Pancreas (tissue), 10 donors: ENCODE data around the gene MGA. TPM values are rescaled to one million over a fixed set of nuclear protein-coding genes. Genes with fewer than 3 reads are reported as not detected.
"Not testable (repeated sequence)": the region's sequence is repeated elsewhere in the genome, so short reads cannot be mapped to it uniquely, and the experiment has no call there.

Source experiments
- ATAC-seq, 4 donors: fragments of 200-7000 bp; cut with Tn5 transposase; one replicate each; pipeline versions ENCODE4 v1.8.0 to v1.9.1; 2020; ENCODE audit warnings: mild to moderate bottlenecking in 4 of 4, moderate library complexity in 4 of 4
- DNase-seq, 6 donors: peaks; one replicate each; pipeline ENCODE4 v3.0.0-alpha.2; 2020
- FAIRE-seq: peaks from 2 replicates; lab custom pipeline; 2012; peaks lifted over from hg19 to GRCh38; lab: Jason Lieb, UNC
- H3K27ac ChIP-seq, 4 donors: fragments of 200-600 bp; sonication (generic); 1 replicate in 3 of 4; 2 replicates in 1 of 4; pipeline versions ENCODE4 v1.5.0 to v1.8.0; 2020
- H3K27me3 ChIP-seq, 4 donors: fragments of 200-600 bp; one replicate each; pipeline ENCODE4 v1.8.0; 2021
- H3K36me3 ChIP-seq, 3 donors: fragments of 200-600 bp; sonication (generic) in 1 of 3; one replicate each; pipeline versions ENCODE4 v1.5.0 to v1.8.0; 2020 to 2021
- H3K4me1 ChIP-seq, 3 donors: fragments of 200-600 bp; one replicate each; pipeline ENCODE4 v1.8.0; 2021
- H3K4me3 ChIP-seq, 4 donors: fragments of 200-600 bp; sonication (generic) in 2 of 4; one replicate each; pipeline versions ENCODE4 v1.5.0 to v1.8.0; 2020 to 2021
- H3K9me3 ChIP-seq, 4 donors: fragments of 200-600 bp; one replicate each; pipeline ENCODE4 v1.8.0; 2021
- CTCF ChIP-seq, 4 donors: fragments of 200-600 bp; sonication (generic) in 3 of 4; IDR thresholded peaks; one replicate each; pipeline versions ENCODE4 v1.5.0 to v1.8.0; 2021; ENCODE audit warnings: antibody characterized with exemption in 4 of 4
- WGBS, 2 donors: extraction: QIAGEN DNeasy Blood & Tissue Kit; methylation state at CpG; one replicate each; pipeline ENCODE4 v1.1.7; 2013; 5-methylcytosine and 5-hydroxymethylcytosine counted together
- intact Hi-C, 3 donors: fragments of 100-400 bp; cut with DNase I; formaldehyde crosslinking; loops; one replicate each; pipeline versions ENCODE4 v1.11.1 to v1.14.2; 2022
- polyA plus RNA-seq, 2 donors: library from polyadenylated mRNA; stranded (reverse); fragments of 200-250 nt; gene quantifications; one replicate each; pipeline ENCODE4 v1.2.3, GENCODE V29; 2013
- total RNA-seq, 6 donors: library from RNA; stranded (reverse); fragmentation: NEBNext Ultra II Directional in 4 of 6; extraction: Animal tissue kit (Norgen Biotek cat#: 25700) in 4 of 6; gene quantifications; one replicate each; pipeline versions ENCODE4 v1.2.1 to v1.2.4, GENCODE V29; 2021 to 2023
- donor health status: healthy with polysubstance abuse.
- donor health status: DM: no; HTN: no; CAD: no; lungs with moderate emphysema.
- donor health status: DM: no; HTN: no; CAD: no.
- donor health status: control.
- donor health status: control.
- donor health status: Bipolar disorder and iron deficiency.
- donor health status: DM: yes; HTN: yes; CAD: no.
- donor health status: DM: no; HTN: no; CAD: no.
- donor health status: DM: no; HTN: no; CAD: no.
- donor health status: DM: yes; HTN: yes; CAD: no.

MGA gene
- total and polyA plus RNA-seq, 8 donors, result 2.7 to 31.3 (median 17.6) TPM

GRCh38 chr15:41732483-41732882 is 72.3 kb downstream of the MGA start:
- H3K4me3 ChIP-seq, result no peak overlapping the region
- H3K27me3 ChIP-seq, result no peaks in the 10 kb centered on the region
- H3K4me1 ChIP-seq, result no peaks in the 10 kb centered on the region
- no peak for DNase-seq
- no peak for TF ChIP-seq CTCF (IDR thresholded peaks at IDR 0.05)
- H3K27ac ChIP-seq, result no peak overlapping the region
- H3K36me3 ChIP-seq, result peaks cover 0 to 25% (median 7%) of the 10 kb centered on the region in 3 donors
- ATAC-seq, result peak in 2 of 4 donors; percentile 27 to 40
- intact Hi-C loops, result no loop called here
- FAIRE-seq, result no peak
- H3K9me3 ChIP-seq, result no peaks in the 10 kb centered on the region
- 88 to 97% methylated on average over 1 of the region's 1 CpG for whole genome bisulfite sequencing, 2 donors

GRCh38 chr15:41734079-41734478 is 73.9 kb downstream of the MGA start:
- H3K27ac ChIP-seq, result no peak overlapping the region
- no peak for ATAC-seq
- DNase-seq, result no peak
- intact Hi-C loops, result no loop called here
- peaks cover 0 to 28% (median 7%) of the 10 kb centered on the region in 3 donors for H3K36me3 ChIP-seq
- no peaks in the 10 kb centered on the region for H3K9me3 ChIP-seq
- FAIRE-seq, result no peak
- no peak for TF ChIP-seq CTCF (IDR thresholded peaks at IDR 0.05)
- WGBS, 2 donors, result 95% methylated on average over 4 of the region's 4 CpGs
- no peak overlapping the region for H3K4me3 ChIP-seq
- no peaks in the 10 kb centered on the region for H3K27me3 ChIP-seq
- no peaks in the 10 kb centered on the region for H3K4me1 ChIP-seq

GRCh38 chr15:41735046-41735445 is 74.8 kb downstream of the MGA start:
- ATAC-seq, result no peak
- DNase-seq, result no peak
- intact Hi-C loops, result no loop called here
- Histone ChIP-seq H3K4me1 (no peaks in the 10 kb centered on the region), H3K36me3 (peaks cover 0 to 28% (median 7%) of the 10 kb centered on the region in 3 donors), H3K9me3 (no peaks in the 10 kb centered on the region), H3K4me3 (no peak overlapping the region), H3K27me3 (no peaks in the 10 kb centered on the region), H3K27ac (no peak overlapping the region)
- FAIRE-seq, result no peak
- no peak for TF ChIP-seq CTCF (IDR thresholded peaks at IDR 0.05)
- 81 to 86% methylated on average over 4 of the region's 4 CpGs for WGBS, 2 donors

GRCh38 chr15:41735492-41735891 is 75.3 kb downstream of the MGA start:
- peaks cover 0 to 28% (median 7%) of the 10 kb centered on the region in 3 donors for H3K36me3 ChIP-seq
- FAIRE-seq, H3K27ac ChIP-seq, DNase-seq, H3K4me1 ChIP-seq, H3K27me3 ChIP-seq, H3K4me3 ChIP-seq, H3K9me3 ChIP-seq, ATAC-seq, intact Hi-C loops: not testable (repeated sequence)
- 94 to 96% methylated on average over 10 of the region's 10 CpGs for WGBS, 2 donors

- no peaks in the 10 kb centered on the region for H3K9me3 ChIP-seq
- intact Hi-C loops, result no loop called here
- peaks cover 0 to 27% (median 4%) of the 10 kb centered on the region in 3 donors for H3K36me3 ChIP-seq
- H3K4me1 ChIP-seq, result peaks cover 0 to 3% (median 0%) of the 10 kb centered on the region in 3 donors
- FAIRE-seq (peak; percentile 78), DNase-seq (no peak), ATAC-seq (no peak)
- no peaks in the 10 kb centered on the region for H3K27me3 ChIP-seq
- WGBS, 2 donors, result 87 to 91% methylated on average over 1 of the region's 1 CpG
- no peak overlapping the region for H3K4me3 ChIP-seq
- TF ChIP-seq CTCF (IDR thresholded peaks at IDR 0.05), result no peak
- no peak overlapping the region for H3K27ac ChIP-seq
These were observed 86.6 kb downstream of the MGA start for GRCh38 chr15:41746802-41747201.
